ENCODE data around the gene ZNF341.

ZNF341 gene

GRCh38 chr20:33729101-33729500 is 2.7 kb upstream of the ZNF341 start:
- no peak for TF ChIP-seq CTCF (IDR thresholded peaks at IDR 0.05)

DNA sequence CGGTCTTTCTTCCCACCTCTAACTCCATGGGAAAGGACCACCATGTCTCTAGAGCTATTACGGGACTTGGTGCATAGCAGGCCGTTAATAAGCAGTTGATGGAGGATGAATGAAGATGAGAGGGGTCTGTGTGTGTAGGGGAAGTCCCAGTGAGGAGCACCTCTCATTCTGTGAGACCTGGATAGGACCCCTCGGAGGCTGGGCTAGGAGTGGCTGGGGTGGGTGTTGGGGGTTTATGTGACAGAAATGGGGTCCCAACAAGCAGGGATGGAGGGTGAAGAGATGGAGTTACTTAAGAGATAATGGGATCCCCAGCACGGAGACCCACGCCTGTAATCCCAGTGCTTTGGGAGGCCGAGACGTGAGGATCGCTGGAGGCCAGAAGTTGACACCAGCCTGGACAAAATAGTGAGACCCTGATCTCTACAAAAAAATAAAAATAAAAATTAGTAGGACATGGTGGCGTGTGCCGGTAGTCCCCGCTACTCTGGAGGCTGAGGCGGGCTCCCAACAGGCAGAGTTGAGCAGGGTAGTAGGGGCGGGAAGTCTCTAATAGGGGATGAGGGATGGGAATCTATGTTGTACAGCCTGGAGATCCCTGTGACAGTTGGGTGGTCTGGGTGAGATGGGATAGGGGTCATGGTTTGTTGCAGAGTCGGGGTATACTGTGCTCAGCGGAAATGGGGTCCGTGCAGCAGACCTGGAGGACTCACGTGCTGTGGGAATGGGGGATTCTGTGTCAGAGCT is 677 bp upstream of the ZNF341 start:
- TF ChIP-seq CTCF (IDR thresholded peaks at IDR 0.05), result no peak

DNA sequence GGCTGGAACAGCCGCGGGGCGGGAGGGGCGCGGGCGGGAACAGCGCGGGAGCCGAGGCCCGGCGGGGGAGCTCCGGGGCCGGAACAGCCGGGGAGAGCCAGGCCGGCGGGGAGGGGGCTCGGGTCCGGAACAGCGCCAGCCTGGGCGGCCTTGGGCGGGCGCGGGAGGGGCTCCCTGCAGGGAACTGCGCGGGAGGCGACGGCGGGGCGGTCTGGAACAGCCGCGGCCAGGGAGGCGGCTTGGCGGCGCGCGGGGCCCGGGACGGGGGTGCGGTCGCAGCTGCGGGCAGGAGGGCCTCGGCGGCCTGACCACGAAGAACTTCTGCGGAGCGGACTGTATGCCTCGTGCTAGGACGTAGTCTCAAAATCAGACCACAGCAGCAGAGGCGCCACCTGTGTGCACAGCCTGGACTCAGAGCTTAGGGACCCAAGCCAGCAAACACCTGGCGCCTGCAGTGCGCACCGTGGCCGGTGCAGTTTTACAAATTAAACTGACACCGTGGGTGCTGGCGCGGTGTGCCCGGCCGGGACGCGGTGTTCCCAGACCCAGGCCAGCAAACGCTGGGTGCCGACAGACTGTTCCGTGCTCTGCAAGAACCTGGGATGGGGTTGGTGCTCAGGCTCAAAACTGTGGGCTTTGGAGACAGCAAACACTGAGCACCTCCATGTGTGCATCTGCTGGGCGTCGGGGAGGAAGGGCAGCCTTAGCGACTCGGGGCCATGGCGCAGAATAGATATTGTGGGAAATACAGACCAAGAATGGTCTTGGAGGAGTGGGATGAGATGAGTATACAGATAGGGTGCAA is 572 bp downstream of the ZNF341 start:
- TF ChIP-seq CTCF (IDR thresholded peaks at IDR 0.05), result no peak

GRCh38 chr20:33733654-33734576 is 2.1 kb downstream of the ZNF341 start:
- no peak for TF ChIP-seq CTCF (IDR thresholded peaks at IDR 0.05)

DNA sequence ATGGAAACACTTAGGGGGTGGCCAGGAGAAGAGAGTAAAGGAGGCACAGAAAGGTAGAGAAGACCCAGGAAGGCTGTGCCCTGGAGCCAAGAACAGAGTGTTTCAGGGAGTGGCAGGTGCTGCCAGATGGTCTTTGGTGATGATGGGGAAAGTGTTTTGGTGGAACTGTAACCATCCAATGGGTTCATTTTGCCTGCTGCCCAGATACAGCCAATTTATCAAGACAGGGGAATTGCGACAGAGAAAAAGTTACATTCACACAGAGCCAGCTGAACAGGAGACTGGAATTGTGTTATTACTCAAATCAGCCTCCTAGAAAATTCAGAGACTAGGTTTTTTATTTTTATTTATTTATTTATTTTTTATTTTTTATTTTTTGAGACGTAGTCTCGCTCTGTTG is 5.2 kb downstream of the ZNF341 start:
- no peak for TF ChIP-seq CTCF (IDR thresholded peaks at IDR 0.05)

- TF ChIP-seq CTCF (IDR thresholded peaks at IDR 0.05), result no peak
These were observed 7.7 kb downstream of the ZNF341 start for GRCh38 chr20:33739493-33739892.

DNA sequence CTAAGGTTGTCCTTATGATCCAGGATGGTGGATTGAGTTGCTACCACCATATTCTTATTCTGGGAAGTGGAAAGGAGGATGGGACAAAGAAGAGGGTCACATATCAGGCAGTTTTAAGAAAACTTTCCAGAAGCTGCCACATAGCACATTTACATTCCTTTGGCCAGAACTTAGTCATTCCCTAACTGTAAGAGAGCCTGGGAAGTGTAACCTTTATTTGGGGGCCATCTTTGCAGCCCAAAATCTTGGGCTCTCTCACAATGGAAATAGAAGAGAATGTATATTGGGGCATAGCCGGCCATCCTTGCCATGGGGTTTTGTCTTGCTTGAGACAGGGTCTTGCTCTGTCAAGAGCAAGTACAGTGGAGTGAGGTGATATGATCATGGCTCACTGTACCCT is 8.4 kb downstream of the ZNF341 start:
- no peak for TF ChIP-seq CTCF (IDR thresholded peaks at IDR 0.05)

Measured in LNCAP (cell line).